Ishikawa (cell line): Measurements from ENCODE around the gene ZNF283.

Experiments
- CEBPB ChIP-seq: IDR thresholded peaks from 2 replicates; pipeline ENCODE4 v1.6.1; 2012
- CREB1 ChIP-seq: IDR thresholded peaks from 2 replicates; pipeline ENCODE4 v1.6.1; 2012; ENCODE audit warnings: low read depth
- EGR1 ChIP-seq: IDR thresholded peaks from 2 replicates; pipeline ENCODE4 v1.6.1; 2012
- EP300 ChIP-seq: IDR thresholded peaks from 2 replicates; pipeline ENCODE4 v1.6.1; 2012; ENCODE audit warnings: borderline replicate concordance
- FOXM1 ChIP-seq: IDR thresholded peaks from 2 replicates; pipeline ENCODE4 v1.6.1; 2012; ENCODE audit warnings: low read depth, borderline replicate concordance
- NFIC ChIP-seq: IDR thresholded peaks from 2 replicates; pipeline ENCODE4 v1.6.1; 2012
- RAD21 ChIP-seq: IDR thresholded peaks from 2 replicates; pipeline ENCODE4 v1.6.1; 2012; ENCODE audit warnings: low read depth
- TAF1 ChIP-seq: IDR thresholded peaks from 2 replicates; pipeline ENCODE4 v1.6.1; 2012; ENCODE audit warnings: low read depth, mild to moderate bottlenecking
- TCF12 ChIP-seq: IDR thresholded peaks from 2 replicates; pipeline ENCODE4 v1.6.1; 2012; ENCODE audit warnings: low read depth
- TEAD4 ChIP-seq: IDR thresholded peaks from 2 replicates; pipeline ENCODE4 v1.6.1; 2012
- YY1 ChIP-seq: IDR thresholded peaks from 2 replicates; pipeline ENCODE4 v1.6.1; 2012; ENCODE audit warnings: low read depth
- TF ChIP-seq, protein P1 (sequence below): IDR thresholded peaks from 2 replicates; pipeline ENCODE4 v1.6.1; 2012
- TF ChIP-seq, protein P2 (sequence below): IDR thresholded peaks from 2 replicates; pipeline ENCODE4 v1.6.1; 2012; ENCODE audit warnings: low read depth, mild to moderate bottlenecking

DNA sequence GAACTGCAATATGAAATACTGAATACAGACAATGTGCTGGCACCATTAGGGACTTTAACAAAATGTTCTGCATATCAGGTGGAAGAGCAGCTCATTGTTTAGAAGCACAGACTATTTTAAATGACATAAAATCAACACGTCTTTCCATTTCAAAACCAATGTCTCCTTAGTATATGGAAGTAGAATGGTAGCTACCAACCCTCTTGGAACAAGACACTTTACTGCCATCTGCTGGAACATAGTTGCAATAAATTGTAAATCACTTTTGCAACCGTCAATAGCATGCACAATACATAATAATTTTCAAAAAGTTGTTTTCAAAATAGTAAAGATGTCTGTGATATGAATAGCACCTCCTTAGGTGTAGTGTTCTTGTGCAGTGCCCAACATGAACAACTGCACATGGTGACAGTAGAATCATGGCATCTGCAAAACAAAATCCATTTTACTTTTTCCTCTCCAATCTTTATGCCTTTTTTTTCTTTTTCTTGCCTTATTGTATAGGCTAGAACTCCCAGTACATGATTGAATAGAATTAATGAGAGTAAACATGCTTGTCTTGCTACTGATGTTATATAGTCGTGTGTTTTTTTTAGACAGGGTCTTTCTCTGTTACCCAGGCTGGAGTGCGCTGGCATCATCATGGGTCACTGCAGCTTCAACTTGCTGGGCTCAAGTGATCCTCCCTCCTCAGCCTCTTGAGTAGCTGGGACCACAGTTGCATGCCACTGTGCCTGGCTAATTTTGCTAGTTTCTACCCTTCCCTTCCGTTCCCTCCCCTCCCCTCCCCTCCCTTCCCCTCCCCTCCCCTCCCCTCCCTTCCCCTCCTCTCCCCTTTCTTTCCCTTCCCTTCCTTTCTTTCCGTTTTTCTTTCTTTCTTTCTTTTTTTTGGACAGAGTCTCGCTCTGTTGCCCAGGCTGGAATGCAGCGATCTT, 17.1 kb upstream of the ZNF283 start:
- TF ChIP-seq, protein P1, sequence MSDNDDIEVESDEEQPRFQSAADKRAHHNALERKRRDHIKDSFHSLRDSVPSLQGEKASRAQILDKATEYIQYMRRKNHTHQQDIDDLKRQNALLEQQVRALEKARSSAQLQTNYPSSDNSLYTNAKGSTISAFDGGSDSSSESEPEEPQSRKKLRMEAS, result no peak
- no peak for TF ChIP-seq EGR1
- TF ChIP-seq NFIC, result no peak
- no peak for TF ChIP-seq TAF1
- no peak for TF ChIP-seq CREB1
- TF ChIP-seq EP300, result no peak
- TF ChIP-seq CEBPB, result no peak
- TF ChIP-seq, protein P2, sequence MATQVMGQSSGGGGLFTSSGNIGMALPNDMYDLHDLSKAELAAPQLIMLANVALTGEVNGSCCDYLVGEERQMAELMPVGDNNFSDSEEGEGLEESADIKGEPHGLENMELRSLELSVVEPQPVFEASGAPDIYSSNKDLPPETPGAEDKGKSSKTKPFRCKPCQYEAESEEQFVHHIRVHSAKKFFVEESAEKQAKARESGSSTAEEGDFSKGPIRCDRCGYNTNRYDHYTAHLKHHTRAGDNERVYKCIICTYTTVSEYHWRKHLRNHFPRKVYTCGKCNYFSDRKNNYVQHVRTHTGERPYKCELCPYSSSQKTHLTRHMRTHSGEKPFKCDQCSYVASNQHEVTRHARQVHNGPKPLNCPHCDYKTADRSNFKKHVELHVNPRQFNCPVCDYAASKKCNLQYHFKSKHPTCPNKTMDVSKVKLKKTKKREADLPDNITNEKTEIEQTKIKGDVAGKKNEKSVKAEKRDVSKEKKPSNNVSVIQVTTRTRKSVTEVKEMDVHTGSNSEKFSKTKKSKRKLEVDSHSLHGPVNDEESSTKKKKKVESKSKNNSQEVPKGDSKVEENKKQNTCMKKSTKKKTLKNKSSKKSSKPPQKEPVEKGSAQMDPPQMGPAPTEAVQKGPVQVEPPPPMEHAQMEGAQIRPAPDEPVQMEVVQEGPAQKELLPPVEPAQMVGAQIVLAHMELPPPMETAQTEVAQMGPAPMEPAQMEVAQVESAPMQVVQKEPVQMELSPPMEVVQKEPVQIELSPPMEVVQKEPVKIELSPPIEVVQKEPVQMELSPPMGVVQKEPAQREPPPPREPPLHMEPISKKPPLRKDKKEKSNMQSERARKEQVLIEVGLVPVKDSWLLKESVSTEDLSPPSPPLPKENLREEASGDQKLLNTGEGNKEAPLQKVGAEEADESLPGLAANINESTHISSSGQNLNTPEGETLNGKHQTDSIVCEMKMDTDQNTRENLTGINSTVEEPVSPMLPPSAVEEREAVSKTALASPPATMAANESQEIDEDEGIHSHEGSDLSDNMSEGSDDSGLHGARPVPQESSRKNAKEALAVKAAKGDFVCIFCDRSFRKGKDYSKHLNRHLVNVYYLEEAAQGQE, result no peak
- no peak for TF ChIP-seq TCF12
- no peak for TF ChIP-seq YY1
- TF ChIP-seq FOXM1, result no peak
- peak; percentile 76 for TF ChIP-seq RAD21
- TF ChIP-seq TEAD4, result no peak
